ENCODE results near the gene NEMP1.

DNA sequence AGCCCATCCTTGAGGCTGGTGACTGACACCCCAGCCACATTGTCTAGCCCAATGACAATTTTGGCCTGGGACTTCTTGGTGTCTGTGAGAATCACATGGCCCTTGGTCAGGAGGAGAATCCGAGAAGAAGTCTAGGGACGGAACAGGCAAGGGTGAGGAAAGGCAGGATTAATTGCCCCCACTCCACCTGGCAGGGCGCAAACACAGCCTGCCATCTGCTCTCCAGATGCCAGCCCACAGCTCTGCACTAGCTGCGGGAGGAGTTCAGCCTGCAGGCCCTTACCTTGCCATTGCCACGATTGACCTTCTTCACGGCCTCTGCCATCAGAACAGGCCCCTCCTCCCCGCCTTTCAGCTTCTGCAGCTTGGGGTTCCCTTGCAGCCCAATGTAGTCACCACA is 49.1 kb downstream of the NEMP1 start:
- TF ChIP-seq, protein P1, sequence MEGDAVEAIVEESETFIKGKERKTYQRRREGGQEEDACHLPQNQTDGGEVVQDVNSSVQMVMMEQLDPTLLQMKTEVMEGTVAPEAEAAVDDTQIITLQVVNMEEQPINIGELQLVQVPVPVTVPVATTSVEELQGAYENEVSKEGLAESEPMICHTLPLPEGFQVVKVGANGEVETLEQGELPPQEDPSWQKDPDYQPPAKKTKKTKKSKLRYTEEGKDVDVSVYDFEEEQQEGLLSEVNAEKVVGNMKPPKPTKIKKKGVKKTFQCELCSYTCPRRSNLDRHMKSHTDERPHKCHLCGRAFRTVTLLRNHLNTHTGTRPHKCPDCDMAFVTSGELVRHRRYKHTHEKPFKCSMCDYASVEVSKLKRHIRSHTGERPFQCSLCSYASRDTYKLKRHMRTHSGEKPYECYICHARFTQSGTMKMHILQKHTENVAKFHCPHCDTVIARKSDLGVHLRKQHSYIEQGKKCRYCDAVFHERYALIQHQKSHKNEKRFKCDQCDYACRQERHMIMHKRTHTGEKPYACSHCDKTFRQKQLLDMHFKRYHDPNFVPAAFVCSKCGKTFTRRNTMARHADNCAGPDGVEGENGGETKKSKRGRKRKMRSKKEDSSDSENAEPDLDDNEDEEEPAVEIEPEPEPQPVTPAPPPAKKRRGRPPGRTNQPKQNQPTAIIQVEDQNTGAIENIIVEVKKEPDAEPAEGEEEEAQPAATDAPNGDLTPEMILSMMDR (IDR thresholded peaks at IDR 0.05 in 4 of 5, conservative IDR thresholded peaks at IDR 0.05 in 1 of 5) = no peak
- no peak for TF ChIP-seq POLR2A (IDR thresholded peaks at IDR 0.05)

Data from gastrocnemius medialis (tissue), 4 donors.